Peyer's patch (tissue), 4 donors: ENCODE results near the gene NEB.

Experiments
- POLR2A ChIP-seq, 2 donors: fragments of 450-650 bp; IDR thresholded peaks; one replicate each; pipeline ENCODE4 v1.5.1; 2017; ENCODE audit warnings: antibody characterized with exemption in 2 of 2, mild to moderate bottlenecking in 2 of 2, moderate library complexity in 2 of 2
- TF ChIP-seq, protein P1 (sequence below), 6 experiments: fragments of 450-650 bp in 4 of 6; fragments of 200-600 bp in 2 of 6; sonication (generic) in 1 of 6; IDR thresholded peaks; one replicate each; pipeline ENCODE4 v1.5.1; 2017 to 2019; ENCODE audit warnings: antibody characterized with exemption in 6 of 6, mild to moderate bottlenecking in 3 of 6, moderate library complexity in 1 of 6

DNA sequence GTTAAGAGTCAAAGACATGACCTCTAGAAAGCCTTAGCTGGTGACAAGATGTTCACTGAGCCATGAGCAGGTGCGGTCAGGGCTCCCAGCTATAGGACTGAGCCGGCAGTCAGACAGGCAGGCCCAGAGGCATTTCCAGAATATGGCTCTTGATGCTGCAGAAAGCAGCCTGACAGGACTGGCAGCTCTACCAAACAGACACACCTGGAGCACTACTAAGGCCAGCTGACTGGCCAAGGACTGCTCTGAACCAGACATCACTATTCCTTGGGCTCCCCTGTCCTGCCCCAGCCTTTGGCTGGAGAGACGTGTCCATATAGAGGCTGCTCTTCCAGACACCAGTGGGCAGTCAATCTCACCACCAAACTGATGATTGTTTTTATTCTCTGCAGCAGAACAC lies 225.8 kb downstream of the NEB start:
- TF ChIP-seq POLR2A (IDR thresholded peaks at IDR 0.05) = no peak
- TF ChIP-seq, protein P1, sequence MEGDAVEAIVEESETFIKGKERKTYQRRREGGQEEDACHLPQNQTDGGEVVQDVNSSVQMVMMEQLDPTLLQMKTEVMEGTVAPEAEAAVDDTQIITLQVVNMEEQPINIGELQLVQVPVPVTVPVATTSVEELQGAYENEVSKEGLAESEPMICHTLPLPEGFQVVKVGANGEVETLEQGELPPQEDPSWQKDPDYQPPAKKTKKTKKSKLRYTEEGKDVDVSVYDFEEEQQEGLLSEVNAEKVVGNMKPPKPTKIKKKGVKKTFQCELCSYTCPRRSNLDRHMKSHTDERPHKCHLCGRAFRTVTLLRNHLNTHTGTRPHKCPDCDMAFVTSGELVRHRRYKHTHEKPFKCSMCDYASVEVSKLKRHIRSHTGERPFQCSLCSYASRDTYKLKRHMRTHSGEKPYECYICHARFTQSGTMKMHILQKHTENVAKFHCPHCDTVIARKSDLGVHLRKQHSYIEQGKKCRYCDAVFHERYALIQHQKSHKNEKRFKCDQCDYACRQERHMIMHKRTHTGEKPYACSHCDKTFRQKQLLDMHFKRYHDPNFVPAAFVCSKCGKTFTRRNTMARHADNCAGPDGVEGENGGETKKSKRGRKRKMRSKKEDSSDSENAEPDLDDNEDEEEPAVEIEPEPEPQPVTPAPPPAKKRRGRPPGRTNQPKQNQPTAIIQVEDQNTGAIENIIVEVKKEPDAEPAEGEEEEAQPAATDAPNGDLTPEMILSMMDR (IDR thresholded peaks at IDR 0.05) = no peak
